H1 (cell line): ENCODE measurements around the gene SLC48A1. TPM values are rescaled to one million over a fixed set of nuclear protein-coding genes. Genes with fewer than 3 reads are reported as not detected.

ENCODE experiments used
- CTCF ChIA-PET: fragments of 300-600 bp; sonication (Branson Sonifier 250); formaldehyde crosslinking; loops from one replicate; lab custom pipeline; 2021; ENCODE audit not compliant: partially characterized antibody; lab: Charles Lee
- POLR2A ChIA-PET: fragments of 300-600 bp; sonication (Branson Sonifier 250); formaldehyde crosslinking; loops from one replicate; lab custom pipeline; 2021; ENCODE audit warnings: inconsistent platforms; ENCODE audit not compliant: partially characterized antibody; lab: Charles Lee
- DNase-seq, 2 experiments: peaks; one replicate each; pipeline versions ENCODE4 v3.0.0 to v3.0.0-alpha.2; 2010 to 2022; ENCODE audit warnings: low spot score in 2 of 2, low read depth in 1 of 2, mixed read lengths in 1 of 2
- FAIRE-seq: peaks from 2 replicates; lab custom pipeline; 2011; peaks lifted over from hg19 to GRCh38; lab: Jason Lieb, UNC
- H2AFZ ChIP-seq: 2 replicates; pipeline ENCODE4 v1.8.1; 2012; ENCODE audit warnings: low read length, inconsistent platforms
- H2AK5ac ChIP-seq: 2 replicates; pipeline ENCODE4 v1.6.1; 2013; ENCODE audit warnings: low read depth, low read length
- H2BK120ac ChIP-seq: replicated peaks from 2 replicates; pipeline ENCODE3; 2013; ENCODE audit warnings: low read depth, low read length, inconsistent platforms
- H2BK12ac ChIP-seq: 2 replicates; pipeline ENCODE4 v1.6.1; 2013; ENCODE audit warnings: low read depth, low read length
- H2BK15ac ChIP-seq: 2 replicates; pipeline ENCODE4 v1.6.1; 2013; ENCODE audit warnings: low read length
- H2BK20ac ChIP-seq: 2 replicates; pipeline ENCODE4 v1.6.1; 2013; ENCODE audit warnings: low read length
- H2BK5ac ChIP-seq: 2 replicates; pipeline ENCODE4 v1.6.1; 2013; ENCODE audit warnings: low read depth, low read length
- H3K14ac ChIP-seq: 2 replicates; pipeline ENCODE4 v1.6.1; 2013; ENCODE audit warnings: inconsistent platforms; ENCODE audit not compliant: insufficient read length
- H3K18ac ChIP-seq: 2 replicates; pipeline ENCODE4 v1.6.1; 2013; ENCODE audit warnings: low read length; ENCODE audit errors: extremely low read depth
- H3K23ac ChIP-seq: 2 replicates; pipeline ENCODE4 v1.6.1; 2013; ENCODE audit warnings: inconsistent platforms; ENCODE audit not compliant: insufficient read length
- H3K23me2 ChIP-seq: 2 replicates; pipeline ENCODE4 v1.6.1; 2013; ENCODE audit warnings: low read depth, low read length
- H3K27ac ChIP-seq: 2 replicates; pipeline ENCODE4 v1.6.1; 2011; ENCODE audit warnings: low read depth, low read length, inconsistent platforms
- H3K27me3 ChIP-seq, 4 experiments: replicated peaks in 1 of 4; 1 replicate in 1 of 4; 2 replicates in 3 of 4; pipeline versions ENCODE4 v1.6.1 to v1.8.1; 2011 to 2013; ENCODE audit warnings: low read length in 3 of 4, mild to moderate bottlenecking in 3 of 4, inconsistent platforms in 2 of 4, mixed read lengths in 2 of 4, moderate library complexity in 1 of 4; ENCODE audit not compliant: control insufficient read depth in 3 of 4, insufficient read depth in 3 of 4; ENCODE audit errors: extremely low read depth in 1 of 4
- H3K36me3 ChIP-seq, 4 experiments: 2 replicates each; pipeline versions ENCODE4 v1.6.1 to v1.8.1; 2011 to 2013; ENCODE audit warnings: mild to moderate bottlenecking in 4 of 4, low read length in 3 of 4, moderate library complexity in 2 of 4, control low read depth in 1 of 4, inconsistent platforms in 1 of 4; ENCODE audit not compliant: insufficient read depth in 4 of 4, control insufficient read depth in 2 of 4
- H3K4ac ChIP-seq: replicated peaks from 2 replicates; pipeline ENCODE3; 2013; ENCODE audit warnings: low read length, low read depth, mixed read lengths, inconsistent platforms; ENCODE audit not compliant: insufficient read length
- H3K4me1 ChIP-seq, 4 experiments: replicated peaks in 1 of 4; 1 replicate in 1 of 4; 2 replicates in 3 of 4; pipeline versions ENCODE4 v1.6.1 to v1.8.1; 2011 to 2013; ENCODE audit warnings: low read length in 3 of 4, inconsistent platforms in 2 of 4, mixed read lengths in 1 of 4; ENCODE audit not compliant: insufficient read depth in 4 of 4, control insufficient read depth in 3 of 4
- H3K4me2 ChIP-seq, 2 experiments: 2 replicates each; pipeline versions ENCODE4 v1.6.1 to v1.8.1; 2011 to 2013; ENCODE audit warnings: low read depth in 2 of 2, low read length in 2 of 2, control low read depth in 1 of 2, inconsistent platforms in 1 of 2, mild to moderate bottlenecking in 1 of 2; ENCODE audit not compliant: insufficient read depth in 1 of 2
- H3K4me3 ChIP-seq, 4 experiments: fragments of 200-600, 300-600 bp in 1 of 4; sonication (generic), shearing (Covaris generic), sonication (Bioruptor Twin) in 1 of 4; 2 replicates each; pipeline versions ENCODE4 v1.5.1 to v1.8.1; 2011 to 2016; ENCODE audit warnings: low read length in 4 of 4, low read depth in 3 of 4, control low read depth in 2 of 4, inconsistent platforms in 2 of 4, mild to moderate bottlenecking in 2 of 4, mixed read lengths in 1 of 4, moderate library complexity in 1 of 4; ENCODE audit not compliant: insufficient read depth in 2 of 4; ENCODE audit errors: extremely low read depth in 1 of 4
- H3K56ac ChIP-seq: replicated peaks from 2 replicates; pipeline ENCODE3; 2013; ENCODE audit warnings: low read depth, mild to moderate bottlenecking, mixed read lengths, low read length, inconsistent platforms; ENCODE audit not compliant: insufficient read length
- H3K79me1 ChIP-seq: 2 replicates; pipeline ENCODE4 v1.6.1; 2013; ENCODE audit warnings: low read depth, low read length, control low read depth
- H3K79me2 ChIP-seq, 2 experiments: 2 replicates each; pipeline versions ENCODE4 v1.6.1 to v1.8.1; 2012 to 2013; ENCODE audit warnings: low read length in 2 of 2, mild to moderate bottlenecking in 2 of 2, inconsistent platforms in 1 of 2; ENCODE audit not compliant: insufficient read depth in 2 of 2, control insufficient read depth in 1 of 2
- H3K9ac ChIP-seq, 4 experiments: replicated peaks in 1 of 4; 1 replicate in 1 of 4; 2 replicates in 3 of 4; pipeline versions ENCODE4 v1.6.1 to v1.8.1; 2011 to 2013; ENCODE audit warnings: low read depth in 3 of 4, low read length in 3 of 4, control low read depth in 2 of 4, mild to moderate bottlenecking in 2 of 4, moderate library complexity in 2 of 4, inconsistent platforms in 1 of 4; ENCODE audit errors: extremely low read depth in 1 of 4
- H3K9me3 ChIP-seq, 2 experiments: 2 replicates each; pipeline versions ENCODE4 v1.6.1 to v1.8.1; 2012 to 2013; ENCODE audit warnings: mild to moderate bottlenecking in 2 of 2, moderate library complexity in 2 of 2, control low read depth in 1 of 2, inconsistent platforms in 1 of 2, low read depth in 1 of 2, low read length in 1 of 2, mixed read lengths in 1 of 2; ENCODE audit not compliant: insufficient read depth in 2 of 2
- H4K20me1 ChIP-seq, 2 experiments: replicated peaks in 1 of 2; 2 replicates each; pipeline versions ENCODE3 to v1.8.1; 2011 to 2013; ENCODE audit warnings: inconsistent platforms in 2 of 2, low read length in 2 of 2, mild to moderate bottlenecking in 1 of 2; ENCODE audit not compliant: insufficient read depth in 2 of 2, control insufficient read depth in 1 of 2
- H4K5ac ChIP-seq: 2 replicates; pipeline ENCODE4 v1.6.1; 2013; ENCODE audit warnings: low read length, low read depth, mixed read lengths, inconsistent platforms; ENCODE audit not compliant: insufficient read length
- H4K8ac ChIP-seq: 2 replicates; pipeline ENCODE4 v1.8.0; 2013; ENCODE audit warnings: mild to moderate bottlenecking, moderate library complexity, low read length, inconsistent platforms; ENCODE audit not compliant: insufficient read depth; ENCODE audit errors: extremely low read depth
- H4K91ac ChIP-seq: replicated peaks from 2 replicates; pipeline ENCODE3; 2013; ENCODE audit warnings: low read length, mixed read lengths, inconsistent platforms; ENCODE audit not compliant: insufficient read length
- CTCF ChIP-seq, 3 experiments: IDR thresholded peaks; 1 replicate in 2 of 3; 2 replicates in 1 of 3; pipeline versions ENCODE4 v1.5.1 to v1.6.1; 2011; ENCODE audit warnings: low read length in 3 of 3, mild to moderate bottlenecking in 3 of 3, inconsistent platforms in 2 of 3, low read depth in 1 of 3, moderate library complexity in 1 of 3; ENCODE audit not compliant: insufficient read depth in 1 of 3; ENCODE audit errors: control extremely low read depth in 1 of 3
- KDM1A ChIP-seq: fragments of 200-600, 300-600 bp; sonication (generic); IDR thresholded peaks from 2 replicates; pipeline ENCODE4 v1.7.1; 2016; ENCODE audit warnings: mild to moderate bottlenecking, low read length, borderline replicate concordance
- KDM5A ChIP-seq: fragments of 200-600 bp; IDR thresholded peaks from 2 replicates; pipeline ENCODE4 v1.7.1; 2012; ENCODE audit warnings: mild to moderate bottlenecking, low read length, inconsistent platforms, mixed read lengths
- POLR2AphosphoS5 ChIP-seq: IDR thresholded peaks from 2 replicates; pipeline ENCODE4 v1.6.1; 2011; ENCODE audit warnings: low read depth, low read length
- RBBP5 ChIP-seq: IDR thresholded peaks from 2 replicates; pipeline ENCODE4 v1.7.1; 2012; ENCODE audit warnings: low read depth, mild to moderate bottlenecking, inconsistent platforms, low read length, moderate library complexity, borderline replicate concordance
- WGBS, 2 experiments: shearing (Covaris generic) in 1 of 2; methylation state at CpG; one replicate each; pipeline versions ENCODE4 v1.1.6 to v1.1.7; 2013 to 2015; ENCODE audit warnings: low lambda C conversion rate in 2 of 2, mixed read lengths in 2 of 2, inconsistent platforms in 1 of 2, low coverage in 1 of 2, missing lambda C conversion rate in 1 of 2; ENCODE audit not compliant: insufficient replicate concordance in 2 of 2, insufficient coverage in 1 of 2, insufficient read length in 1 of 2; ENCODE audit errors: extremely low coverage in 1 of 2, missing lambda C conversion rate in 1 of 2; 5-methylcytosine and 5-hydroxymethylcytosine counted together
- polyA plus RNA-seq, 7 experiments: library from polyadenylated mRNA; depleted of rRNA in 3 of 7; stranded (reverse) in 5 of 7; unstranded in 2 of 7; fragments of >200 nt in 5 of 7; fragments of 200-250 nt in 2 of 7; gene quantifications; 1 replicate in 5 of 7; 2 replicates in 1 of 7; 4 replicates in 1 of 7; pipeline versions ENCODE4 v1.2.1 to v1.2.3, GENCODE V29; 2011 to 2013; ENCODE audit warnings: missing spikeins in 2 of 7, mixed read lengths in 2 of 7
- total RNA-seq: library from RNA; stranded (reverse); fragmentation: NEBNext Ultra II Directional; extraction: Animal tissue kit (Norgen Biotek cat#: 25700); gene quantifications from 2 replicates; pipeline ENCODE4 v1.2.1, GENCODE V29; 2021

SLC48A1 gene
- total and polyA plus RNA-seq, 2 of the 8 experiments (the other 6 are each of a cell fraction or from before 2014, with no cell fraction given): 9.5 to 14.1 TPM

GRCh38 chr12:47808574-47809365, 35.7 kb downstream of the SLC48A1 start:
- DNase-seq: no peak
- Histone ChIP-seq H4K20me1 (peaks cover 5 to 18% of the 10 kb centered on the region in 2 experiments), H4K91ac (no peak overlapping the region)

More at GRCh38 chr12:47808574-47809365, 35.7 kb downstream of the SLC48A1 start:
- H3K23ac ChIP-seq: no peak overlapping the region
- H4K5ac ChIP-seq: no peak overlapping the region
- H3K27me3 ChIP-seq: no peaks in the 10 kb centered on the region
- peaks cover 12% of the 10 kb centered on the region; the same call in 1 of the 2 replicates for H3K79me1 ChIP-seq
- H3K4me1 ChIP-seq: peaks cover 19 to 48% (median 38%) of the 10 kb centered on the region in 4 experiments
- peak overlapping the region; percentile 56; the same call in 1 of the 2 replicates for H2AK5ac ChIP-seq
- H2BK12ac ChIP-seq: peak overlapping the region; percentile 93; the same call in 1 of the 2 replicates
- peaks cover 3% of the 10 kb centered on the region for H3K23me2 ChIP-seq
- no peak overlapping the region for H2AFZ ChIP-seq
- FAIRE-seq: no peak
- no peak overlapping the region for H3K14ac ChIP-seq
- ChIA-PET POLR2A (interaction anchor here (0.9 to 29.3 kb wide), 8 partner anchors 8 to 53 kb away, joined by 3 to 480 read pairs (median 6); partner anchors contain the start of gene HDAC7), CTCF (interaction anchor here (0.7 to 58.8 kb wide), 15 partner anchors 11 to 140 kb away, joined by 3 to 2001 read pairs (median 5); partner anchors contain the start of genes HDAC7 and SLC48A1)
- WGBS, 2 experiments: 78% methylated on average over 9 of the region's 9 CpGs; no CpG with 5 or more reads in 1 of the 2 experiments
- peaks cover 0 to 2% (median 0%) of the 10 kb centered on the region in 4 experiments; a peak in 1 of 8 replicates for H3K36me3 ChIP-seq
- peak overlapping the region; percentile 92; the same call in 1 of the 2 replicates for H2BK20ac ChIP-seq
- peak; percentile 83; the same call in 1 of the 2 replicates for TF ChIP-seq KDM1A
- peak in 2 of 3 experiments; percentile 16 to 40; a peak in 2 of 4 replicates for TF ChIP-seq CTCF (IDR thresholded peaks at IDR 0.05; ENCODE audit: control extremely low read depth in 1 of 3, insufficient read depth in 1 of 3, low read depth in 1 of 3, low read length in 3 of 3)
- TF ChIP-seq POLR2AphosphoS5: no peak
- TF ChIP-seq KDM5A: no peak
- no peak for TF ChIP-seq RBBP5
- H3K4me2 ChIP-seq: no peak overlapping the region
- no peak overlapping the region for H2BK120ac ChIP-seq
- H3K56ac ChIP-seq: no peak overlapping the region
- H2BK5ac ChIP-seq: no peak overlapping the region
- H3K9me3 ChIP-seq: no peaks in the 10 kb centered on the region
- no peak overlapping the region for H3K4ac ChIP-seq
- H3K9ac ChIP-seq: no peak overlapping the region
- peak overlapping the region; percentile 62; the same call in 1 of the 2 replicates for H4K8ac ChIP-seq
- H2BK15ac ChIP-seq: no peak overlapping the region
- H3K4me3 ChIP-seq: no peak overlapping the region
- peak overlapping the region; percentile 44 for H3K18ac ChIP-seq
- no peak overlapping the region; the same call in 1 of the 2 replicates for H3K27ac ChIP-seq
- peaks cover 0 to 83% of the 10 kb centered on the region in 2 experiments; a peak in 3 of 4 replicates for H3K79me2 ChIP-seq
